ENCODE results near the gene DENND4C. TPM values are rescaled to one million over a fixed set of nuclear protein-coding genes. Genes with fewer than 3 reads are reported as not detected.
A peak's percentile ranks its signal among the peaks of the same experiment; 100 is the strongest.

The DENND4C gene
- total and polyA plus RNA-seq, 4 donors = 25.7 to 90.2 (median 45.1) TPM

- H3K36me3 ChIP-seq (ENCODE audit: control insufficient read depth, insufficient read depth, low read length) = peaks cover 3% of the 10 kb centered on the region
- H3K4me1 ChIP-seq (ENCODE audit: control insufficient read depth, insufficient read depth, low read length) = no peaks in the 10 kb centered on the region
- DNase-seq (ENCODE audit: low read depth in 4 of 6, low spot score in 6 of 6) = no peak
- no peak overlapping the region for H3K27ac ChIP-seq (ENCODE audit: low read depth, low read length)
- WGBS (ENCODE audit: insufficient coverage) = no CpG with 5 or more reads among the region's 3 CpGs
- H3K4me3 ChIP-seq (ENCODE audit: low read depth, low read length) = no peak overlapping the region
- no peaks in the 10 kb centered on the region for H3K27me3 ChIP-seq (ENCODE audit: control insufficient read depth, insufficient read depth, low read length)
- no peaks in the 10 kb centered on the region for H3K9me3 ChIP-seq (ENCODE audit: control insufficient read depth, insufficient read depth, low read length)
Observed at GRCh38 chr9:19284729-19285128, 54.2 kb downstream of the DENND4C start.

- Histone ChIP-seq H3K9me3 (ENCODE audit: control insufficient read depth, insufficient read depth, low read length) (no peaks in the 10 kb centered on the region), H3K27ac (ENCODE audit: low read depth, low read length) (no peak overlapping the region), H3K4me1 (ENCODE audit: control insufficient read depth, insufficient read depth, low read length) (no peaks in the 10 kb centered on the region), H3K27me3 (ENCODE audit: control insufficient read depth, insufficient read depth, low read length) (no peaks in the 10 kb centered on the region), H3K36me3 (ENCODE audit: control insufficient read depth, insufficient read depth, low read length) (peaks cover 6% of the 10 kb centered on the region), H3K4me3 (ENCODE audit: low read depth, low read length) (no peak overlapping the region)
- DNase-seq (ENCODE audit: low read depth in 4 of 6, low spot score in 6 of 6) = no peak
- WGBS (ENCODE audit: insufficient coverage) = no CpG with 5 or more reads among the region's 5 CpGs
Observed at GRCh38 chr9:19286634-19287188, 56.2 kb downstream of the DENND4C start.

GRCh38 chr9:19288081-19288480 is 57.6 kb downstream of the DENND4C start:
- H3K36me3 ChIP-seq (ENCODE audit: control insufficient read depth, insufficient read depth, low read length) = peaks cover 9% of the 10 kb centered on the region
- H3K4me3 ChIP-seq (ENCODE audit: low read depth, low read length) = no peak overlapping the region
- no peak overlapping the region for H3K27ac ChIP-seq (ENCODE audit: low read depth, low read length)
- no CpG with 5 or more reads among the region's 2 CpGs for WGBS (ENCODE audit: insufficient coverage)
- H3K4me1 ChIP-seq (ENCODE audit: control insufficient read depth, insufficient read depth, low read length) = no peaks in the 10 kb centered on the region
- DNase-seq (ENCODE audit: low read depth in 4 of 6, low spot score in 6 of 6) = no peak
- H3K9me3 ChIP-seq (ENCODE audit: control insufficient read depth, insufficient read depth, low read length) = no peaks in the 10 kb centered on the region
- H3K27me3 ChIP-seq (ENCODE audit: control insufficient read depth, insufficient read depth, low read length) = no peaks in the 10 kb centered on the region

GRCh38 chr9:19290103-19290502 is 59.6 kb downstream of the DENND4C start:
- no peak for DNase-seq (ENCODE audit: low read depth in 4 of 6, low spot score in 6 of 6)
- H3K9me3 ChIP-seq (ENCODE audit: control insufficient read depth, insufficient read depth, low read length) = no peaks in the 10 kb centered on the region

GRCh38 chr9:19294219-19294618 is 63.7 kb downstream of the DENND4C start:
- WGBS (ENCODE audit: insufficient coverage) = 100% methylated on average over 1 of the region's 4 CpGs
- no peak overlapping the region for H3K4me3 ChIP-seq (ENCODE audit: low read depth, low read length)
- no peaks in the 10 kb centered on the region for H3K27me3 ChIP-seq (ENCODE audit: control insufficient read depth, insufficient read depth, low read length)
- no peaks in the 10 kb centered on the region for H3K9me3 ChIP-seq (ENCODE audit: control insufficient read depth, insufficient read depth, low read length)
- peaks cover 6% of the 10 kb centered on the region for H3K36me3 ChIP-seq (ENCODE audit: control insufficient read depth, insufficient read depth, low read length)
- no peaks in the 10 kb centered on the region for H3K4me1 ChIP-seq (ENCODE audit: control insufficient read depth, insufficient read depth, low read length)
- H3K27ac ChIP-seq (ENCODE audit: low read depth, low read length) = no peak overlapping the region
- no peak for DNase-seq (ENCODE audit: low read depth in 4 of 6, low spot score in 6 of 6)

More at GRCh38 chr9:19290103-19290502, 59.6 kb downstream of the DENND4C start:
- no peak overlapping the region for H3K27ac ChIP-seq (ENCODE audit: low read depth, low read length)
- no peak overlapping the region for H3K4me3 ChIP-seq (ENCODE audit: low read depth, low read length)
- no peaks in the 10 kb centered on the region for H3K4me1 ChIP-seq (ENCODE audit: control insufficient read depth, insufficient read depth, low read length)
- H3K36me3 ChIP-seq (ENCODE audit: control insufficient read depth, insufficient read depth, low read length) = peaks cover 9% of the 10 kb centered on the region
- H3K27me3 ChIP-seq (ENCODE audit: control insufficient read depth, insufficient read depth, low read length) = no peaks in the 10 kb centered on the region

GRCh38 chr9:19298436-19299000 is 68.0 kb downstream of the DENND4C start:
- no peak overlapping the region for H3K27ac ChIP-seq (ENCODE audit: low read depth, low read length)
- H3K36me3 ChIP-seq (ENCODE audit: control insufficient read depth, insufficient read depth, low read length) = peaks cover 11% of the 10 kb centered on the region
- WGBS (ENCODE audit: insufficient coverage) = no CpG with 5 or more reads among the region's 2 CpGs
- H3K9me3 ChIP-seq (ENCODE audit: control insufficient read depth, insufficient read depth, low read length) = no peaks in the 10 kb centered on the region
- DNase-seq (ENCODE audit: low read depth in 4 of 6, low spot score in 6 of 6) = no peak
- no peaks in the 10 kb centered on the region for H3K27me3 ChIP-seq (ENCODE audit: control insufficient read depth, insufficient read depth, low read length)
- H3K4me3 ChIP-seq (ENCODE audit: low read depth, low read length) = no peak overlapping the region
- no peaks in the 10 kb centered on the region for H3K4me1 ChIP-seq (ENCODE audit: control insufficient read depth, insufficient read depth, low read length)

- WGBS (ENCODE audit: insufficient coverage) = 80% methylated on average over 1 of the region's 1 CpG
- no peak for DNase-seq (ENCODE audit: low read depth in 4 of 6, low spot score in 6 of 6)
- Histone ChIP-seq H3K4me3 (ENCODE audit: low read depth, low read length) (no peak overlapping the region), H3K27ac (ENCODE audit: low read depth, low read length) (no peak overlapping the region), H3K36me3 (ENCODE audit: control insufficient read depth, insufficient read depth, low read length) (peaks cover 11% of the 10 kb centered on the region), H3K9me3 (ENCODE audit: control insufficient read depth, insufficient read depth, low read length) (no peaks in the 10 kb centered on the region), H3K4me1 (ENCODE audit: control insufficient read depth, insufficient read depth, low read length) (no peaks in the 10 kb centered on the region), H3K27me3 (ENCODE audit: control insufficient read depth, insufficient read depth, low read length) (no peaks in the 10 kb centered on the region)
Observed at GRCh38 chr9:19303216-19303615, 72.7 kb downstream of the DENND4C start.

- 100% methylated on average over 1 of the region's 5 CpGs for WGBS (ENCODE audit: insufficient coverage)
- Histone ChIP-seq H3K4me3 (ENCODE audit: low read depth, low read length) (no peak overlapping the region), H3K27ac (ENCODE audit: low read depth, low read length) (no peak overlapping the region), H3K27me3 (ENCODE audit: control insufficient read depth, insufficient read depth, low read length) (no peaks in the 10 kb centered on the region), H3K4me1 (ENCODE audit: control insufficient read depth, insufficient read depth, low read length) (no peaks in the 10 kb centered on the region), H3K9me3 (ENCODE audit: control insufficient read depth, insufficient read depth, low read length) (no peaks in the 10 kb centered on the region), H3K36me3 (ENCODE audit: control insufficient read depth, insufficient read depth, low read length) (peaks cover 5% of the 10 kb centered on the region)
- DNase-seq (ENCODE audit: low read depth in 4 of 6, low spot score in 6 of 6) = no peak
Observed at GRCh38 chr9:19306568-19306967, 76.1 kb downstream of the DENND4C start.

- no peak for DNase-seq (ENCODE audit: low read depth in 4 of 6, low spot score in 6 of 6)
- Histone ChIP-seq H3K36me3 (ENCODE audit: control insufficient read depth, insufficient read depth, low read length) (no peaks in the 10 kb centered on the region), H3K4me3 (ENCODE audit: low read depth, low read length) (no peak overlapping the region), H3K9me3 (ENCODE audit: control insufficient read depth, insufficient read depth, low read length) (no peaks in the 10 kb centered on the region), H3K27ac (ENCODE audit: low read depth, low read length) (no peak overlapping the region), H3K4me1 (ENCODE audit: control insufficient read depth, insufficient read depth, low read length) (no peaks in the 10 kb centered on the region), H3K27me3 (ENCODE audit: control insufficient read depth, insufficient read depth, low read length) (no peaks in the 10 kb centered on the region)
- WGBS (ENCODE audit: insufficient coverage) = no CpG with 5 or more reads among the region's 1 CpG
Observed at GRCh38 chr9:19310246-19310645, 79.8 kb downstream of the DENND4C start.

GRCh38 chr9:19313573-19313972 is 83.1 kb downstream of the DENND4C start:
- H3K36me3 ChIP-seq (ENCODE audit: control insufficient read depth, insufficient read depth, low read length) = no peaks in the 10 kb centered on the region
- no peaks in the 10 kb centered on the region for H3K27me3 ChIP-seq (ENCODE audit: control insufficient read depth, insufficient read depth, low read length)
- H3K27ac ChIP-seq (ENCODE audit: low read depth, low read length) = no peak overlapping the region
- no peaks in the 10 kb centered on the region for H3K9me3 ChIP-seq (ENCODE audit: control insufficient read depth, insufficient read depth, low read length)
- no peak overlapping the region for H3K4me3 ChIP-seq (ENCODE audit: low read depth, low read length)
- H3K4me1 ChIP-seq (ENCODE audit: control insufficient read depth, insufficient read depth, low read length) = no peaks in the 10 kb centered on the region
- no CpG with 5 or more reads among the region's 3 CpGs for WGBS (ENCODE audit: insufficient coverage)
- DNase-seq (ENCODE audit: low read depth in 4 of 6, low spot score in 6 of 6) = peak in 1 of 6 donors; percentile 14
